K562 (cell line): ENCODE measurements around the gene FBXO8. TPM values are rescaled to one million over a fixed set of nuclear protein-coding genes. Genes with fewer than 3 reads are reported as not detected.

Experiments
- ATAC-seq: fragments of 200-7000 bp; cut with Tn5 transposase; 3 replicates; pipeline ENCODE4 v1.9.1; 2020; ENCODE audit warnings: moderate library complexity
- BruUV-seq: library from RNA; stranded (reverse); fragments of 400-500 nt; replicated peaks from 2 replicates; lab custom pipeline; 2021; lab: Mats Ljungman, UMichigan
- CTCF ChIA-PET: fragments of 300-600 bp; formaldehyde crosslinking; extraction: SDS; loops from one replicate; lab custom pipeline; 2021; ENCODE audit warnings: low intra/inter-chr PET ratio; lab: Yijun Ruan, JAX
- POLR2A ChIA-PET: fragments of 300-600, 350-650 bp; sonication (Branson Sonifier 250); formaldehyde crosslinking; extraction: SDS; loops from one replicate; lab custom pipeline; 2021; ENCODE audit warnings: antibody characterized with exemption, inconsistent platforms; lab: Yijun Ruan, JAX
- DNase-seq, 4 experiments: peaks; one replicate each; pipeline versions ENCODE4 v3.0.0 to v3.0.0-alpha.2; 2011 to 2018; ENCODE audit warnings: low spot score in 3 of 4, mixed read lengths in 3 of 4; ENCODE audit errors: extremely low read depth in 1 of 4
- FAIRE-seq: peaks from 2 replicates; lab custom pipeline; 2011; peaks lifted over from hg19 to GRCh38; lab: Jason Lieb, UNC
- H2AFZ ChIP-seq: 2 replicates; pipeline ENCODE4 v1.6.0; 2011; ENCODE audit warnings: low read depth, low read length, control low read depth, inconsistent platforms
- H3K27ac ChIP-seq: fragments of 200-600 bp; 3 replicates; pipeline ENCODE4 v1.8.0; 2011; ENCODE audit warnings: low read depth, mild to moderate bottlenecking, control low read depth, inconsistent platforms, low read length, moderate library complexity, mixed read lengths; ENCODE audit errors: extremely low read depth
- H3K27me3 ChIP-seq, 2 experiments: fragments of 300-600 bp in 1 of 2; 2 replicates in 1 of 2; 3 replicates in 1 of 2; pipeline versions ENCODE4 v1.6.0 to v1.8.0; 2011; ENCODE audit warnings: inconsistent platforms in 2 of 2, low read length in 2 of 2, mild to moderate bottlenecking in 1 of 2, mixed read lengths in 1 of 2, moderate library complexity in 1 of 2; ENCODE audit not compliant: control insufficient read depth in 2 of 2, insufficient read depth in 2 of 2
- H3K36me3 ChIP-seq: fragments of 300-600 bp; 3 replicates; pipeline ENCODE4 v1.8.0; 2011; ENCODE audit warnings: mild to moderate bottlenecking, low read length, inconsistent platforms; ENCODE audit not compliant: control insufficient read depth, insufficient read depth
- H3K4me1 ChIP-seq, 2 experiments: fragments of 200-600 bp in 1 of 2; replicated peaks in 1 of 2; 2 replicates in 1 of 2; 3 replicates in 1 of 2; pipeline versions ENCODE4 v1.5.1 to v1.8.0; 2011; ENCODE audit warnings: inconsistent platforms in 2 of 2, low read length in 2 of 2, mild to moderate bottlenecking in 1 of 2, mixed read lengths in 1 of 2, moderate library complexity in 1 of 2; ENCODE audit not compliant: control insufficient read depth in 2 of 2, insufficient read depth in 2 of 2
- H3K4me2 ChIP-seq: 2 replicates; pipeline ENCODE4 v1.6.1; 2011; ENCODE audit warnings: low read length, control low read depth, inconsistent platforms, mixed read lengths; ENCODE audit not compliant: insufficient read depth
- H3K4me3 ChIP-seq: fragments of 200-600 bp; sonication (generic), shearing (Covaris generic); 2 replicates; pipeline ENCODE4 v1.5.1; 2016; ENCODE audit warnings: control low read depth, inconsistent platforms
- H3K79me2 ChIP-seq: fragments of 200-600 bp; 3 replicates; pipeline ENCODE4 v1.8.0; 2011; ENCODE audit warnings: low read length, inconsistent platforms; ENCODE audit not compliant: control insufficient read depth, insufficient read depth
- H3K9ac ChIP-seq, 2 experiments: 2 replicates each; pipeline versions ENCODE4 v1.6.0 to v1.6.1; 2011; ENCODE audit warnings: low read depth in 2 of 2, low read length in 2 of 2, control low read depth in 1 of 2, inconsistent platforms in 1 of 2, mild to moderate bottlenecking in 1 of 2, mixed read lengths in 1 of 2; ENCODE audit not compliant: insufficient read depth in 1 of 2
- H3K9me1 ChIP-seq: one replicate; pipeline ENCODE4 v1.6.0; 2011; ENCODE audit warnings: inconsistent platforms, mild to moderate bottlenecking, low read length, moderate library complexity; ENCODE audit not compliant: control insufficient read depth, insufficient read depth
- H3K9me3 ChIP-seq: replicated peaks from 2 replicates; pipeline ENCODE4 v1.5.1; 2011; ENCODE audit warnings: low read depth, low read length, inconsistent platforms; ENCODE audit not compliant: control insufficient read depth, insufficient read depth
- H4K20me1 ChIP-seq: replicated peaks from 2 replicates; pipeline ENCODE4 v1.6.1; 2011; ENCODE audit warnings: low read length, inconsistent platforms, mixed read lengths; ENCODE audit not compliant: control insufficient read depth, insufficient read depth
- BRF1 ChIP-seq: IDR thresholded peaks from 3 replicates; pipeline ENCODE4 v1.6.1; 2011; ENCODE audit warnings: borderline replicate concordance, mild to moderate bottlenecking; ENCODE audit not compliant: insufficient read length; ENCODE audit errors: extremely low read depth
- EP400 ChIP-seq: fragments of 450-650 bp; IDR thresholded peaks from 2 replicates; pipeline ENCODE4 v1.6.1; 2017; ENCODE audit warnings: antibody characterized with exemption, mild to moderate bottlenecking, moderate library complexity
- FOXJ2 ChIP-seq: fragments of 200-800 bp; sonication (Bioruptor generic); IDR thresholded peaks from 2 replicates; pipeline ENCODE4 v1.6.1; 2016; ENCODE audit warnings: missing genetic modification characterization, missing compliant biosample characterization
- HDAC6 ChIP-seq: IDR thresholded peaks from 2 replicates; pipeline ENCODE4 v1.6.1; 2012; ENCODE audit warnings: low read depth, mild to moderate bottlenecking, control low read depth, inconsistent platforms, low read length, moderate library complexity
- MAFF ChIP-seq: IDR thresholded peaks from 2 replicates; pipeline ENCODE4 v1.6.1; 2012; ENCODE audit warnings: low read length, improper control_type of control experiment
- MTA1 ChIP-seq: fragments of 450-650 bp; IDR thresholded peaks from 2 replicates; pipeline ENCODE4 v1.6.1; 2017; ENCODE audit warnings: borderline replicate concordance
- MYC ChIP-seq, 2 experiments: fragments of 250-450 bp in 1 of 2; sonication (Bioruptor Pico) in 1 of 2; IDR thresholded peaks; 2 replicates each; pipeline versions ENCODE4 v1.5.1 to v1.6.1; 2012 to 2021; ENCODE audit warnings: low read depth in 2 of 2, borderline replicate concordance in 1 of 2, improper control_type of control experiment in 1 of 2, low read length in 1 of 2, mild to moderate bottlenecking in 1 of 2, moderate library complexity in 1 of 2
- NFATC3 ChIP-seq: fragments of 450-650 bp; IDR thresholded peaks from 2 replicates; pipeline ENCODE4 v1.6.1; 2017; ENCODE audit warnings: mild to moderate bottlenecking
- NFIX ChIP-seq: fragments of 250-450 bp; sonication (Bioruptor Pico); IDR thresholded peaks from 2 replicates; pipeline ENCODE4 v1.4.0; 2020; ENCODE audit warnings: low read depth, mild to moderate bottlenecking, moderate library complexity
- PHF20 ChIP-seq: fragments of 450-650 bp; IDR thresholded peaks from 2 replicates; pipeline ENCODE4 v1.6.1; 2018; ENCODE audit not compliant: partially characterized antibody
- TAF7 ChIP-seq: fragments of 450-650 bp; IDR thresholded peaks from 2 replicates; pipeline ENCODE4 v1.6.1; 2016; ENCODE audit warnings: missing genetic modification characterization, missing compliant biosample characterization
- ZNF124 ChIP-seq: sonication (generic); formaldehyde crosslinking; IDR thresholded peaks from 2 replicates; pipeline ENCODE4 v1.8.1; 2022; ENCODE audit warnings: missing genetic modification reagents
- ZNF134 ChIP-seq: fragments of 250-450 bp; sonication (Bioruptor Pico); conservative IDR thresholded peaks from 2 replicates; pipeline ENCODE4 v1.4.0; 2020
- ZNF316 ChIP-seq: fragments of 450-650 bp; IDR thresholded peaks from 2 replicates; pipeline ENCODE4 v1.6.1; 2016
- WGBS: fragments of 100-300 bp; shearing (Covaris generic); methylation state at CpG from one replicate; pipeline ENCODE4 v1.1.6; 2016; ENCODE audit warnings: low coverage, mixed read lengths; ENCODE audit not compliant: insufficient coverage; ENCODE audit errors: missing lambda C conversion rate; 5-methylcytosine and 5-hydroxymethylcytosine counted together
- in situ Hi-C: fragments of 300-500 bp; cut with MboI; formaldehyde crosslinking; loops from 4 replicates; pipeline ENCODE4 v1.15.0; 2018; ENCODE audit warnings: inconsistent platforms, mixed read lengths
- intact Hi-C: fragments of 100-400 bp; cut with micrococcal nuclease; formaldehyde crosslinking; loops from 2 replicates; pipeline ENCODE4 v1.14.2; 2022
- polyA plus RNA-seq, 8 experiments: library from polyadenylated mRNA; depleted of rRNA in 4 of 8; stranded (reverse) in 5 of 8; unstranded in 3 of 8; fragments of >200 nt; fragmentation: Nextera tagmentation in 2 of 8; fragmentation: Illumina TruSeq in 1 of 8; extraction: Ambion mirVana in 2 of 8; extraction: Trizol in 1 of 8; gene quantifications; 2 replicates each; pipeline versions ENCODE4 v1.2.1 to v1.2.3, GENCODE V29; 2011 to 2014; ENCODE audit warnings: inconsistent platforms in 1 of 8, missing spikeins in 1 of 8
- total RNA-seq, 7 experiments: library from RNA; depleted of rRNA in 6 of 7; stranded (reverse); fragments of >200 nt in 6 of 7; fragmentation: Illumina TruSeq in 2 of 7; extraction: Trizol in 2 of 7; gene quantifications; 2 replicates each; pipeline versions ENCODE4 v1.2.1 to v1.2.3, GENCODE V29; 2011 to 2021; ENCODE audit warnings: low replicate concordance in 1 of 7

Gene FBXO8
- total and polyA plus RNA-seq, 9 of the 15 experiments (the other 6 are each of a cell fraction or from before 2014, with no cell fraction given): 12.9 to 27.1 (median 14.8) TPM

DNA sequence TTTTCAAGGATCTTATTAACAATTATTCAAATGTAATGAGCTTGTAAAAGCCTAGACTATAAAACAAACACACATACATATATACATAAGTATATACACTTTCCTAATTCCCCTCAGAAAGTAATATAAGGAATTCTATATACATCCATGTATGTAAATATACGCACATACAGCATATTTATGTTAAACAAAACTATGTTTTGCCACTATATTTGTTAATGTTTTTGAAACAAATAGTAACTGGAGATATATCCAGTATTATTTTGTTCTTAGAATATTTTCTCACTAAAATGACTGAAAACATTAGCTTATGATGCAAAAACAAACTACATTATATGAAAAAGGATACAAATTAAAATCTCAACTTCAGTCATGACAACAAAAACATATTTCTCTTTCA lies 85.1 kb downstream of the FBXO8 start:
- no peak for FAIRE-seq
- 86% methylated on average over 1 of the region's 1 CpG for WGBS
- TF ChIP-seq HDAC6: no peak
- TF ChIP-seq PHF20: no peak
- TF ChIP-seq NFIX (CRISPR knock-in tag): no peak
- no peak for TF ChIP-seq ZNF134 (CRISPR knock-in tag)
- TF ChIP-seq BRF1: no peak
- TF ChIP-seq ZNF316: peak; percentile 90; the same call in 1 of the 2 replicates
- TF ChIP-seq MYC (IDR thresholded peaks at IDR 0.05; ENCODE audit: low read depth, low read length): no peak
- TF ChIP-seq MYC (CRISPR knock-in tag; IDR thresholded peaks at IDR 0.05; ENCODE audit: borderline replicate concordance, low read depth): no peak
- no peak for TF ChIP-seq NFATC3
- TF ChIP-seq FOXJ2 (tag): no peak
- peak; percentile 9; the same call in 1 of the 2 replicates for TF ChIP-seq EP400
- TF ChIP-seq TAF7 (tag): no peak
- no peak for TF ChIP-seq MTA1
- no peak for TF ChIP-seq ZNF124 (CRISPR knock-in tag)
- peak; percentile 12; the same call in 1 of the 2 replicates for TF ChIP-seq MAFF

More for the DNA sequence above, 85.1 kb downstream of the FBXO8 start:
- H3K4me3 ChIP-seq: no peak overlapping the region
- peaks cover 0 to 27% of the 10 kb centered on the region in 2 experiments; a peak in 3 of 5 replicates for H3K4me1 ChIP-seq
- ATAC-seq (no peak), DNase-seq (no peak)
- POLR2A ChIA-PET: no interaction called here
- peak overlapping the region; percentile 96 for H2AFZ ChIP-seq
- no peaks in the 10 kb centered on the region for H3K36me3 ChIP-seq
- intact Hi-C loops (no loop called here), in situ Hi-C loops (no loop called here)
- 0 out of 4 replicates have a peak overlapping the region, but pooled peaks of 1 of the 2 experiments have one; percentile 55 for H3K9ac ChIP-seq
- H3K27me3 ChIP-seq: no peaks in the 10 kb centered on the region
- H3K27ac ChIP-seq: peak overlapping the region; percentile 73; the same call in 2 of the 3 replicates
- H3K4me2 ChIP-seq: no peak overlapping the region
- H3K79me2 ChIP-seq: no peaks in the 10 kb centered on the region
- CTCF ChIA-PET: no interaction called here
- BruUV-seq: no TSS peak
- H3K9me1 ChIP-seq: no peaks in the 10 kb centered on the region
- no peaks in the 10 kb centered on the region for H4K20me1 ChIP-seq
- H3K9me3 ChIP-seq: no peaks in the 10 kb centered on the region
